HEK293 (cell line): ENCODE results near the gene QDPR.

Experiments used
- ZNF274 ChIP-seq, 2 experiments: fragments of 200-500 bp in 1 of 2; fragments of 450-650 bp in 1 of 2; sonication (Bioruptor generic) in 1 of 2; formaldehyde crosslinking in 1 of 2; IDR thresholded peaks; 2 replicates each; pipeline versions ENCODE4 v1.5.1 to v1.6.1; 2014 to 2016; ENCODE audit warnings: borderline replicate concordance in 1 of 2, inconsistent platforms in 1 of 2, low read length in 1 of 2, missing biosample characterization in 1 of 2, missing genetic modification characterization in 1 of 2
- TF ChIP-seq, protein P1 (sequence below): fragments of 450-650 bp; formaldehyde crosslinking; IDR thresholded peaks from 2 replicates; pipeline ENCODE4 v1.5.1; 2016; ENCODE audit warnings: missing biosample characterization, missing genetic modification characterization
- TF ChIP-seq, protein P2 (sequence below): fragments of 450-650 bp; formaldehyde crosslinking; IDR thresholded peaks from 2 replicates; pipeline ENCODE4 v1.5.1; 2016; ENCODE audit warnings: missing biosample characterization, missing genetic modification characterization

DNA sequence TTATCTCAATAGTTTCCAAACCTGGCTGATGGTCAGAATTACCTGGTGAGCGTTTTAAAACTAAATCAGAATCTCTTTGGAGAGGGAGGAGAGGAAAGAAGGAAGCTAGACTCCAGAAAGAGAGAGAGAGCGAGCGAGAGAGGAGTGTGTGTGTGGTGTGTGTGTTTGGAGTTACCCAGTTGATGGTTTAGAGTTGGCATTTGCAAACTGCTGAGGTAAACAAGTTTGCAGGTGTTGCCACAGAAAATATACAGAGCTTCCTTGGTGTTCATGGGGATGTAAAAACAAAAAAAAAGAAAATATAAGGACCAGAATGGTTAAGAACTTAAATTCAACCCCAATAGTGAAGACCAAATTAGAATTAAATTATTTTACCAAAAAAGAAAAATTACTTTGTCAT, 38.7 kb upstream of the QDPR start:
- TF ChIP-seq, protein P1, sequence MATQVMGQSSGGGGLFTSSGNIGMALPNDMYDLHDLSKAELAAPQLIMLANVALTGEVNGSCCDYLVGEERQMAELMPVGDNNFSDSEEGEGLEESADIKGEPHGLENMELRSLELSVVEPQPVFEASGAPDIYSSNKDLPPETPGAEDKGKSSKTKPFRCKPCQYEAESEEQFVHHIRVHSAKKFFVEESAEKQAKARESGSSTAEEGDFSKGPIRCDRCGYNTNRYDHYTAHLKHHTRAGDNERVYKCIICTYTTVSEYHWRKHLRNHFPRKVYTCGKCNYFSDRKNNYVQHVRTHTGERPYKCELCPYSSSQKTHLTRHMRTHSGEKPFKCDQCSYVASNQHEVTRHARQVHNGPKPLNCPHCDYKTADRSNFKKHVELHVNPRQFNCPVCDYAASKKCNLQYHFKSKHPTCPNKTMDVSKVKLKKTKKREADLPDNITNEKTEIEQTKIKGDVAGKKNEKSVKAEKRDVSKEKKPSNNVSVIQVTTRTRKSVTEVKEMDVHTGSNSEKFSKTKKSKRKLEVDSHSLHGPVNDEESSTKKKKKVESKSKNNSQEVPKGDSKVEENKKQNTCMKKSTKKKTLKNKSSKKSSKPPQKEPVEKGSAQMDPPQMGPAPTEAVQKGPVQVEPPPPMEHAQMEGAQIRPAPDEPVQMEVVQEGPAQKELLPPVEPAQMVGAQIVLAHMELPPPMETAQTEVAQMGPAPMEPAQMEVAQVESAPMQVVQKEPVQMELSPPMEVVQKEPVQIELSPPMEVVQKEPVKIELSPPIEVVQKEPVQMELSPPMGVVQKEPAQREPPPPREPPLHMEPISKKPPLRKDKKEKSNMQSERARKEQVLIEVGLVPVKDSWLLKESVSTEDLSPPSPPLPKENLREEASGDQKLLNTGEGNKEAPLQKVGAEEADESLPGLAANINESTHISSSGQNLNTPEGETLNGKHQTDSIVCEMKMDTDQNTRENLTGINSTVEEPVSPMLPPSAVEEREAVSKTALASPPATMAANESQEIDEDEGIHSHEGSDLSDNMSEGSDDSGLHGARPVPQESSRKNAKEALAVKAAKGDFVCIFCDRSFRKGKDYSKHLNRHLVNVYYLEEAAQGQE = no peak
- TF ChIP-seq ZNF274 (IDR thresholded peaks at IDR 0.05; ENCODE audit: low read length) (no peak), ZNF274 (tag by site-specific recombination; IDR thresholded peaks at IDR 0.05; ENCODE audit: borderline replicate concordance) (no peak)
- TF ChIP-seq, protein P2, sequence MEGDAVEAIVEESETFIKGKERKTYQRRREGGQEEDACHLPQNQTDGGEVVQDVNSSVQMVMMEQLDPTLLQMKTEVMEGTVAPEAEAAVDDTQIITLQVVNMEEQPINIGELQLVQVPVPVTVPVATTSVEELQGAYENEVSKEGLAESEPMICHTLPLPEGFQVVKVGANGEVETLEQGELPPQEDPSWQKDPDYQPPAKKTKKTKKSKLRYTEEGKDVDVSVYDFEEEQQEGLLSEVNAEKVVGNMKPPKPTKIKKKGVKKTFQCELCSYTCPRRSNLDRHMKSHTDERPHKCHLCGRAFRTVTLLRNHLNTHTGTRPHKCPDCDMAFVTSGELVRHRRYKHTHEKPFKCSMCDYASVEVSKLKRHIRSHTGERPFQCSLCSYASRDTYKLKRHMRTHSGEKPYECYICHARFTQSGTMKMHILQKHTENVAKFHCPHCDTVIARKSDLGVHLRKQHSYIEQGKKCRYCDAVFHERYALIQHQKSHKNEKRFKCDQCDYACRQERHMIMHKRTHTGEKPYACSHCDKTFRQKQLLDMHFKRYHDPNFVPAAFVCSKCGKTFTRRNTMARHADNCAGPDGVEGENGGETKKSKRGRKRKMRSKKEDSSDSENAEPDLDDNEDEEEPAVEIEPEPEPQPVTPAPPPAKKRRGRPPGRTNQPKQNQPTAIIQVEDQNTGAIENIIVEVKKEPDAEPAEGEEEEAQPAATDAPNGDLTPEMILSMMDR (tag by site-specific recombination) = no peak
